ENCODE results near the gene FOCAD. TPM values are rescaled to one million over a fixed set of nuclear protein-coding genes. Genes with fewer than 3 reads are reported as not detected.
"Not testable (repeated sequence)": the region's sequence is repeated elsewhere in the genome, so short reads cannot be mapped to it uniquely, and the experiment has no call there.

FOCAD gene
- total RNA-seq, 2 experiments from 2014 or later: 32.7 to 37.7 TPM

- ATAC-seq: no peak
- H3K4me3 Mint-ChIP-seq: no peak overlapping the region
- H3K9me3 Mint-ChIP-seq (ENCODE audit: low read depth): no peaks in the 10 kb centered on the region
- H3K27ac Mint-ChIP-seq: no peak overlapping the region
- CTCF ChIA-PET: no interaction called here
- H3K4me1 Mint-ChIP-seq: no peaks in the 10 kb centered on the region
- H3K27me3 Mint-ChIP-seq: no peaks in the 10 kb centered on the region
- H3K36me3 Mint-ChIP-seq: peaks cover 20% of the 10 kb centered on the region
- DNase-seq: no peak
Measured at GRCh38 chr9:20962536-20963225, 278.6 kb downstream of the FOCAD start.

- no peaks in the 10 kb centered on the region for H3K4me1 Mint-ChIP-seq
- no peak for DNase-seq
- CTCF ChIA-PET: no interaction called here
- ATAC-seq: no peak
- H3K36me3 Mint-ChIP-seq: peaks cover 17% of the 10 kb centered on the region
- no peak overlapping the region for H3K4me3 Mint-ChIP-seq
- no peaks in the 10 kb centered on the region for H3K27me3 Mint-ChIP-seq
- H3K27ac Mint-ChIP-seq: no peak overlapping the region
- no peaks in the 10 kb centered on the region for H3K9me3 Mint-ChIP-seq (ENCODE audit: low read depth)
Measured at GRCh38 chr9:20972684-20973083, 288.6 kb downstream of the FOCAD start.

DNA sequence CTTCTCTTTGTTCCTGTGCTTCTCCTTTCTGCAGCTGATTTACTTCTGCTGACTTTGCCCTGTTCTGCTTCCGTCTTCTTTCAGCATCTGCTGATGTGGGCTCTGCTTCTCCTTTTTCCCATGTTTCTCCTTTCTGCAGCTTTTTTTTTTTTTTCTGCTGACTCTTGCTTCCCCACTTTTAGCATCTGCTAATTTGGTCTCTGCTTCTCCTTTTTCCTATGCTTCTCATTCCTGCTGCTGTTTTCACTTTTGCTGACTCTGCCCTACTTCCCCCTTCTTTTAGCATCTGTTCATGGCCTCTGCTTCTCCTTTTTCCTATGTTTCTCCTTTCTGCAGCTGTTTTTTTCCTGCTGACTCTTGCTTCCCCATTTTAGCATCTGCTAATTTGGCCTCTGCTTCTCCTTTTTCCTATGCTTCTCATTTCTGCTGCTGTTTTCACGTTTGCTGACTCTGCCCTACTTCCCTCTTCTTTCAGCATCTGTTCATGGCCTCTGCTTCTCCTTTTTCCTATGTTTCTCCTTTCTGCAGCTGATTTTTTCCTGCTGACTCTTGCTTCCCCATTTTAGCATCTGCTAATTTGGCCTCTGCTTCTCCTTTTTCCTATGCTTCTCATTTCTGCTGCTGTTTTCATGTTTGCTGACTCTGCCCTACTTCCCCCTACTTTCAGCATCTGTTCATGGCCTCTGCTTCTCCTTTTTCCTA, 289.3 kb downstream of the FOCAD start:
- DNase-seq; CTCF ChIA-PET; ATAC-seq; H3K27me3 Mint-ChIP-seq; H3K9me3 Mint-ChIP-seq (ENCODE audit: low read depth); H3K4me3 Mint-ChIP-seq; H3K4me1 Mint-ChIP-seq; H3K27ac Mint-ChIP-seq: not testable (repeated sequence)
- H3K36me3 Mint-ChIP-seq: peaks cover 21% of the 10 kb centered on the region

GRCh38 chr9:20974191-20974938, 290.3 kb downstream of the FOCAD start:
- H3K9me3 Mint-ChIP-seq (ENCODE audit: low read depth); ATAC-seq; H3K4me3 Mint-ChIP-seq; H3K27me3 Mint-ChIP-seq; CTCF ChIA-PET; DNase-seq; H3K4me1 Mint-ChIP-seq; H3K27ac Mint-ChIP-seq: not testable (repeated sequence)
- peaks cover 24% of the 10 kb centered on the region for H3K36me3 Mint-ChIP-seq

DNA sequence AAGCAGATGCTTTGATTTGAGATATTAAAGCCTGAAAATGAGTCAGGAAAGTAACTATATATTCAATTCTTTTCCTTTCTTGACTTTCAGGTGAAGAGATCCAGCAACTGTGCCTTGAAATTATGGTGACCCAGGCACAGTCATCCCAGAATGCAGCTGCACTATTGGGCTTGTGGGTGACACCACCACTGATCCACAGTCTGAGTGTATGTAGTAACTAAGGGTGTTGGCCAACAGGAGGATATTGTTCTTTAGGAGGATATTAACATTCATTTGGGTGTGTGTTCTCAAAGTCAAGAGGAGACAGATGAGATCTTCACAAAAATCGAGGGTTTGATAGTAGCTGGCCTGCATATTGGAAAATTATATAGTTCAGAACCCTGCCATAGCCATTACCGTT, 294.2 kb downstream of the FOCAD start:
- DNase-seq (no peak), ATAC-seq (no peak)
- Mint-ChIP-seq H3K27ac (no peak overlapping the region), H3K27me3 (no peaks in the 10 kb centered on the region), H3K9me3 (ENCODE audit: low read depth) (no peaks in the 10 kb centered on the region), H3K4me1 (no peaks in the 10 kb centered on the region), H3K4me3 (no peak overlapping the region), H3K36me3 (peaks cover 34% of the 10 kb centered on the region)
- CTCF ChIA-PET: no interaction called here

GRCh38 chr9:20980832-20981455, 296.9 kb downstream of the FOCAD start:
- DNase-seq: no peak
- no peaks in the 10 kb centered on the region for H3K9me3 Mint-ChIP-seq (ENCODE audit: low read depth)
- no peak for ATAC-seq
- peaks cover 31% of the 10 kb centered on the region for H3K36me3 Mint-ChIP-seq
- H3K27me3 Mint-ChIP-seq: no peaks in the 10 kb centered on the region
- no peak overlapping the region for H3K4me3 Mint-ChIP-seq
- no peaks in the 10 kb centered on the region for H3K4me1 Mint-ChIP-seq
- no peak overlapping the region for H3K27ac Mint-ChIP-seq
- CTCF ChIA-PET: interaction anchor here (0.7 kb wide), 1 partner anchor 356 kb away, joined by 3 read pairs; no protein-coding TSS in a partner anchor

DNA sequence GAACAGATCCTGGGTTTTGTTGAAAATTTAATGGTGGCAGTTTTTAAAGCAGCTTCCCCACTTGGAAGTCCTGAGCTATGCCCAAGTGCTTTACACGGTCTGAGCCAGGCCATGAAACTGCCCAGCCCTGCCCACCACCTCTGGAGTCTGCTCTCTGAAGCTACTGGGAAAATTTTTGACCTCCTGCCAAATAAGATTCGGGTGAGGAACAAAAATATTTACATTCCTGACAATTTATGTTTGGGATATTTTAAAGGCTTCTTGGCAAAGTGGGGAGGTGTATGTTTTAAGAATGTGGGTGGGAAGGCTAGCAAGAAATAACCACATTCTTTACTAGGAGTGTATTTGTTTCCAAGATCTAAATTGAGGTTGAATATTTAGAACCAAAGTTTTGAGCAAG, 297.4 kb downstream of the FOCAD start:
- ATAC-seq (no peak), DNase-seq (no peak)
- Mint-ChIP-seq H3K27me3 (no peaks in the 10 kb centered on the region), H3K4me1 (no peaks in the 10 kb centered on the region), H3K36me3 (peaks cover 30% of the 10 kb centered on the region), H3K27ac (no peak overlapping the region), H3K4me3 (no peak overlapping the region), H3K9me3 (ENCODE audit: low read depth) (no peaks in the 10 kb centered on the region)
- CTCF ChIA-PET: interaction anchor here (0.7 kb wide), 1 partner anchor 357 kb away, joined by 3 read pairs; no protein-coding TSS in a partner anchor

GRCh38 chr9:20984506-20984905, 300.4 kb downstream of the FOCAD start:
- CTCF ChIA-PET: interaction anchor here (1.3 kb wide), 1 partner anchor 43 kb away, joined by 3 read pairs; no protein-coding TSS in a partner anchor
- no peak overlapping the region for H3K27ac Mint-ChIP-seq
- DNase-seq (no peak), ATAC-seq (no peak)
- H3K4me3 Mint-ChIP-seq: no peak overlapping the region
- peaks cover 20% of the 10 kb centered on the region for H3K36me3 Mint-ChIP-seq
- no peaks in the 10 kb centered on the region for H3K27me3 Mint-ChIP-seq
- no peaks in the 10 kb centered on the region for H3K4me1 Mint-ChIP-seq
- no peaks in the 10 kb centered on the region for H3K9me3 Mint-ChIP-seq (ENCODE audit: low read depth)

GRCh38 chr9:20985851-20986600, 302.0 kb downstream of the FOCAD start:
- Mint-ChIP-seq H3K4me1 (no peaks in the 10 kb centered on the region), H3K4me3 (no peak overlapping the region), H3K36me3 (peaks cover 25% of the 10 kb centered on the region), H3K27ac (no peak overlapping the region), H3K9me3 (ENCODE audit: low read depth) (no peaks in the 10 kb centered on the region), H3K27me3 (no peaks in the 10 kb centered on the region)
- DNase-seq (no peak), ATAC-seq (no peak)
- CTCF ChIA-PET: interaction anchor here (0.7 to 2.1 kb wide), 2 partner anchors 11 to 45 kb away, joined by 3 to 4 read pairs; no protein-coding TSS in a partner anchor

DNA sequence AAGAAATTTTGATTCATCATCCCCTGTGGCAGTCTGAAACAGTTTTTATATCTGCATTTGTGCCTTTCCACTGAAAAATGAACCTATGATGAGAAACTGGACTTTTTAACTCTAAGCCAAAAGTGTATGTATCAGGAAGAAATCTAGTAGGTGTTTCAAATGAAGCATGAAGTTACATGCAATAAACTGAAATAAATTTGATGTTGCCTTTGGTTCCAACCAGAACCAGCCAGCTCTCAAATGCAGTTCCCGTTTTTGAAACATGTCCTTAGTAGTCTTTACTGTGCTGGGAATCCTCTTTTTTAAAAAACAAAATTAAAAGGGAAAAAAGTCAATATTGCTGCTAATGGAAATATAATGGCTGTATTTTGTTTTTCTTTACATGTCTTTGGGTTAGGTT, 303.5 kb downstream of the FOCAD start:
- Mint-ChIP-seq H3K27ac (no peak overlapping the region), H3K36me3 (peaks cover 20% of the 10 kb centered on the region), H3K4me1 (no peaks in the 10 kb centered on the region), H3K27me3 (no peaks in the 10 kb centered on the region), H3K9me3 (ENCODE audit: low read depth) (no peaks in the 10 kb centered on the region), H3K4me3 (no peak overlapping the region)
- CTCF ChIA-PET: interaction anchor here (2.1 kb wide), 1 partner anchor 10 kb away, joined by 4 read pairs; no protein-coding TSS in a partner anchor
- ATAC-seq (no peak), DNase-seq (no peak)

DNA sequence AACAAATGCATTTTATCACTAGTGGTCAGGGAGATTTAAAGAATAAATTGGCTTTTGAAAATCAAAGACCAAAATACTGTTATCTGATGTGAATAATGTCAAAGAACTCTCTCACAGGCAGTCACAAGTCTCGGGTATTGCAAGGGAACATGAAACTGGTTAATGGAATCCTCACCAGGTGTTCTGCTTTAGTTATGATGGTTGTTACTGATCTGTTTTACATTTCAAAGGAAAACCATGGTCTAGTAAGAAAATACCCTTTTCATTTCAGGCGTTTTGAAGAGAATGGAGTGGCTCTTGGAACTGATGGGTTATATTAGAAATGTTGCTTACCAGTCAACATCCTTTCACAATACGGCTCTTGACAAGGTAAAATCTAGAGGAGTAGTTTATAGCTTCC, 304.0 kb downstream of the FOCAD start:
- Mint-ChIP-seq H3K4me3 (no peak overlapping the region), H3K9me3 (ENCODE audit: low read depth) (no peaks in the 10 kb centered on the region), H3K4me1 (no peaks in the 10 kb centered on the region), H3K27me3 (no peaks in the 10 kb centered on the region), H3K27ac (no peak overlapping the region), H3K36me3 (peaks cover 21% of the 10 kb centered on the region)
- ATAC-seq (no peak), DNase-seq (no peak)
- CTCF ChIA-PET: interaction anchor here (2.1 kb wide), 1 partner anchor 9 kb away, joined by 4 read pairs; no protein-coding TSS in a partner anchor

DNA sequence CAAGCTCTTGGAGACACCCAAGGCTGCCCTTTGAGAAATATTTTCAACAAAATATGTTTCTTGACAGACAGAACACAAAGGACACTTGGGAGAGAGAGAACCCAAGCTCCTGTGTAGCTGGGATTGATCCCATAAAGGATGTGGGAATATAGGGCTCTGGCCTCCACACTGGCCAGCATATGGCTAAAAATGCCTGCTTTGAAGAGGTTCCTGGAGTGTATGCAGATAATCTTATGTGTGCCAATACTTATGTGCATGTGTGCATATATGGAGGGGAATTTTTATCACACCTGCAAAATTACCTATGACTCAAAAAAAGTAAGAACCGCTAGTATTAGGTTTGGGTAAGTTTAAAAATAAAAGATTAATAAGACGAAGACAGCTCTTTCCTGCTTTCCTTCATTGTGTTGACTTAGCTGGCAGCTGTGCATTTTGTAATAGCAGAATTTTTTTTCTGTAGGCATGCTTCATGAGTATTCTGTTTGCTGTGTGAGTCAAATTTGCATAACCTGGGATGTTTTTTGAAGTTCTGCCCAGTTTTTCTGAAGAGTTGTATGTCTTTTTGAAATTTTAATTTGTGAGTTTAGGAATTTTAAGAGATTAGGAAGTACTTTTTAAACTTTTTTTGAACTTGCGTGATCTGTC, 304.7 kb downstream of the FOCAD start:
- ATAC-seq: no peak

More for the DNA sequence above, 304.7 kb downstream of the FOCAD start:
- no peaks in the 10 kb centered on the region for H3K9me3 Mint-ChIP-seq (ENCODE audit: low read depth)
- CTCF ChIA-PET: no interaction called here
- DNase-seq: no peak
- no peak overlapping the region for H3K4me3 Mint-ChIP-seq
- H3K27me3 Mint-ChIP-seq: no peaks in the 10 kb centered on the region
- peaks cover 24% of the 10 kb centered on the region for H3K36me3 Mint-ChIP-seq
- no peaks in the 10 kb centered on the region for H3K4me1 Mint-ChIP-seq
- H3K27ac Mint-ChIP-seq: no peak overlapping the region
